ENCODE results near the gene MKLN1.
"Not testable (repeated sequence)": the region's sequence is repeated elsewhere in the genome, so short reads cannot be mapped to it uniquely, and the experiment has no call there.

MKLN1 gene

DNA sequence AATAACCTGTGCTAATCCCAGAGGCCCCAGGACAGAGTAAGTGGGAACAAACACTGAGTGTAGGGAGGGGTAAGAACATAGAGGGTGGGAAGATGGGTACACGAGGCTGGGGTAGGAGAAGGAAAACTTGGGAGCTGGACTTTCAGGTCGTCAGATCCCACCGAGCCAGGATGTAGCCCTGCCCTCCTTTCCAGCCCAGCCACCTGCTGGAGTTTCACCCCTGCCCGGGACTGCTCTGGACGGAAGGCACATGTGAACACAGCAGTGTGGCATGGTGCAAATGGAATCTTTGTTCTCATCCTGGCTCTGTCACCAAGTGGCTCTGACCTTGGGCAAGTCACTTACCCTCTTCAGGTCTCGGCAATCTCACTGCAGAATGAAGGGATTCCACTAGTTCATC is 176.0 kb downstream of the MKLN1 start:
- FAIRE-seq, result no peak

DNA sequence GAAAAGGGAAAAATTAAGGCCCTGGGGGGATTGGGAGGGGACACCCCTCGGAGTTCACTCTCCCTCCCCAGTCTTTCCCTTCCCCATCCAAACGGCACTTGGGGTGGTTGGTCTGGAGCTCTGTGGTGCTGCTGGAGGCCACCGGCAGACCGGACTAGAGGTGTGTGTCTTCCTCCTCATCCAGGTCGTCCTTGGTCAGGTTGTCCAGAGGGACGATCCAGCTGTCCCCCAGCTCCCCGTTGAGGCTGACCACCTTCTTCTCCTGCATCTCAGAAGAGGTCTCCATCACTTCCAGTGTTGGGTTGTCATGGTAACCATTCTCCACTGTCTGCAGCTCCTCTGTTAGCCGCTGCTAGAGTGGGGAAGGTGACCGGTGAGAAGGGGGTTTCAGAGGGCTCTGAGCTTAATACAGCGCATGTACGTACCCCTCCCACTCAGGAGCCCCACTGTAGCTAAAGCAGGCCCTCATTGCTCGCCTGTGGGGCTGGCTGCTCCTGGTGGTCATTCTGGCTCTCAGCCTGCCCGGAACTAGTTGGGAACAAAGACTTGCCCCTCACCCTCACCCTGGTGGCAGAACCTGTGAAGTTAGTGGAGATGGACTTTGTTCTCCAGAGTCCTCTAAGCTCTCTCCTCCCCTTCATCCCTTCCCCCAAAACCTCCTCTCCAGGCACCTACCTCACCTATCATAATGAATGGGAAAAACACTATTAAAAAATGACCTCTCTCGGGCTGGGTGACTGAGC is 176.7 kb downstream of the MKLN1 start:
- FAIRE-seq, result no peak

DNA sequence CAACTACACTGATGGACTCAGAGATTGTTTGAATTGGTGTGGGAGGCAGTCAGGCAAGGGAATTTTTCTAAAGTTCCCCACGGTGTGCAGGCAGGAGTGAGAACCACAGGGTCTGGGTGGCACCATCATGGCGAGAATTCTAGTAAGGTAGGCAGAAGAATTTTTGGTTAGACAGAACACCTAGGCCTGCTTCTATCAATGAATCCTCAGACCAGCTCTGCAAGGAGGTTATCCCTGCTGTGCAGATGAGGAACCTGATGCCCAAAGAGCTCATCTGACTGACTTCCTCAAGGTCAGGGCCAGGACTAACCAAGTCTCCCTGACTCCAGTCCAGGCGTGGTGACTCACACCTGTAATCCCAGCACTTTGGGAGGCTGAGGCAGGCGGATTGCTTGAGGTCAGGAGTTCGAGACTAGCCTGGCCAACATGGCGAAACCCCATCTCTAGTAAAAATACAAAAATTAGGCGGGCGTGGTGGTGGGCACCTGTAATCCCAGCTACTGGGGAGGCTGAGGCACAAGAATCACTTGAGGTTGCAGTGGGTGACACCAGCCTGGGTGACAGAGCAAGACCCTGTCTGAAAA is 177.5 kb downstream of the MKLN1 start:
- FAIRE-seq, result not testable (repeated sequence)

DNA sequence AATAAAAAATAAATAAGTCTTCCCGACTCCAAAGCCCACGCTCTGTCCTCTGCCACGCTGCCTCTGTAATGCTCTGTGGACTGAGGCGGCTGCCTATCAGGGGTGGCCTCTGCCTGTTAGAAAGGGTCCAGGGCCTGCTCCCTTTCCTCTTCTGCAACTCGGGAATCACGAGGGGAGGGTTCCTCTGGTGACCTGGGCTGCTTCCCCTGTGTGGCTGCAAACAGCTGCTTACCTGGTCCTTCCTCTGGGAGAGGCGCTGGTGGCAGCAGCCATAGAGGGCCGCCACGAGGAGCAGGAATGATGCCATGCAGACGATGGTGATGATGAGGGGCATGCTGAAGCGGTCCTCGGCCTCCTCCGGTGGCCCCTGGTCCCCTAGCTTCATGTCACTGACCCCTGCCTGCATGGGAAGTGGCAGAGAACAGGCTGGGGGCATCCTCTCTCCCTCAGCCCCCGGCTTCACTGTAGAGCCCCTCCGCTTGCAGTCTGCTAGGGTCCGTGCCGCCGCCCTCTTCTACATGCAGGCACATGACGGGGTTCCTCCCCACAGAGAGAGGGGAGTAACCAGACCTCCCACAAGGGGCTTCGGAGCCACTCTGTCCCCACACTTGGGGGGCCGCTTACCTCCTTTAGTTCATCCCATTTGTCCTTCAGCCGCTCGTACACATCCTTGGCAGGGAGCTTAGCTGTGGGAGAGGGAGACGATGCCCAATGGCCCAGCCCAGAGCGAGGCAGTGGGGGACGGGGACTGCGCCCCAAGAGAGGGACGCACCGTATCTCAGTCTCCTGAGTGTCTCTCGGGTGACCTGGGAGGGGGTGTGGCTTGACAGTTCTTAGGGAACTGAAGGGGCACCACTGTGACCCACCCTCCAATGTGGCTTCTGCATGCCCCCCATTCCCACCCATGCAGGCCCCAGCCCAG is 178.2 kb downstream of the MKLN1 start:
- FAIRE-seq, result no peak

DNA sequence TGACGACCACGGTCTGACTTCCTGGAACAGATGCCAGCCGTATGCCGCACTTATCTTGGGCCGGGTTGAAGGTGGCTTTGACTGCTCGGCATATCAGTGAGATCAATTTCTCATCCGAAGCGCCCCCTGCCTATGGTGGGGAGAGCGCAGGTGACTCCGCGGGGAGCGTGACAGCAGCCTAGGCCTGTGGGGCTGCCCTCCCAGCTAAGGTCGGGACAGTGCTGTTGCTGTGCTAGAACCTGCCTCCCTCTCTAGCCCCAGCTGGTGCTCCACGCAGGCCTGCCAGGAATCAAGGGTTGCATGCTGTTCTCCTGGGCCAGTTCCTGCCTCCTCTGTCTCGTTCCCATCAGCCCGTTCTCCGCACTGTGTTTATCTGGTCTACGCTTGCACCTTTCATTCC is 178.9 kb downstream of the MKLN1 start:
- no peak for FAIRE-seq

DNA sequence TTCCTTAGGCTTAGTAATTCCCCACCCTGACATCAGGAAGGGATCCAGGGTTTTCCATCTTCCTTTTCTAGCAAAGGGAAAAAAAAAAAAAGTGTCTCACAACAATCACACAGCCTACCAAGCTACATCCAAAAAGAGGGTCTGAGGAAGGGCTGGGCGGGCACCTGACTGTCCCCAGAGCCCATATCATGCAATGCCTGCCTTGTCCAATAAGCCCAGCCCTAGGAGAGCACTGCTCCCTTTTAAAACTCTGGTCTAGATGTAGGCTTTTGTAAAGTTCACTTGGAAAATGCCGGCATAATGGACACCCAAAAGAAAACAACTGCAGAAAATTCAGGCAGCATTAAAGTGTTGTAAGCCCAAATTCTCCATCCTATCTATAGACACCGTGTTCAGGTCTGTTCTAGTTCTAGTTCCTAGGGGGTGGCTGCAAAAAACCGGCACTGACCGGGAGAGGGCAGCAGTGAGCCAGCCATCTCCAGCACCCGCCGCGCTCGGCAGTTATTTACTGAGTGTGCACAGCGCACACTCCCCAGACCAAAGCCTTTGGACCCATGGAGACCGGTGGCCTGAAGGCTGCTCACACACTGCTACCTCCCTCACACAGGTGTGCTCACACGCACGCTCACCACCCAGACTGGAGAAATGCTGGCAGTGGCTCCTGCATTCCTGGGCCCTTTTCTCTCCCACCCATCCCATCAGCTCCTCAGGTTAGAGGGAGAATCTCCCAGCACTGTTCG is 180.1 kb downstream of the MKLN1 start:
- peak; percentile 21 for FAIRE-seq

DNA sequence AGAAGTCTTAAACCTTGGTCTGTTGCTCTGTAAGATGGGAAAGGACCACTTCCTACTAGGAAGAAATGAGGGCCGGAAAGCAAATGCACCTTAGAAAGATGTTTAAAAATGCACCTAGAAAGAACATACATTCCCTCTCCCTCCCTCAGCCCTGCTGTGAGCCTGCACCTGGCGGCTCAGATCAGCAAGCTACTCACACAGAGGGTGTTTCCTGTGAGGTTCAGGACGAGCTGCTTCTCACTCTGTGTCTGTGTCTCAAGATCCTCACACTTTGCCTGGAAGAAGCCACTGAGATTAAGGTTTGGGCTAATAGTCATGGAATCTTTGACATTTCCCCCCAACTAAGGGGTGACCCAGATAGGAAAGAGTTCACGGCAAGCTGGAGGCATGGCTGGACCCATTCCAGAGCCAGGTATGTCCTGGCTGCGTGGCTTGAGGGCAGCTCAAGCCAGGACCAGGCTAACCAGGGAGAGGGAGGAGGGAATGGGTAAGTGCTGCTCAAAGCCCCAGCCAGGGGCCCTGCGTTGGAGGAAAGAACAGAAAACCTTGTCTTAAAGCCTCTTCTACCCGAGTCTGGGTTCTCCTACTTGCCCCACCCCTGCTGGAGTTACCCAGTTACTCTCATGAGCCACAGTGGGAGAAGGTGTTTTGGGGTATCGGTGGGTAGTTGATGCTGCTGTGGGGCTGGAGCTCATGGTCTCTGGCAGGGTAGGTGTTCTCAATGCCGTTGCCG is 181.2 kb downstream of the MKLN1 start:
- FAIRE-seq, result no peak

DNA sequence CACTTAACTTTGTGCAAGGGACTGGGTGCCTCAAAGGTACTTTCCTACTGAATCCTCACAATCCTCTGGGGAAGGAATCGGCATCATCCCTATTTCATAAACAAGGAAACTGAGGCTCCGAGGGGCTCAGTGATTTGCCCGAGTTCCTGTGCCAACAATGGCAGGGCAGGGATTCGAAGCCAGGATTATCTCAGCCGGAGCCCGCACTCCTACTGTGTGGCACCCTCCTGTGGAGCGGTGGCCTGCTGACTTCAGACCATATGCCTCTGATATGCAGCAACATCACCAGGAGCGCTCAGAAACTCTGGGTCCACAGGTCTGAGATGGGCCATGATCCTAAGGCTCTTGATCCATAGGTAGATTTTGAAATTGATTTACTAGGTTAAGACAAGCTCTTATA is 182.1 kb downstream of the MKLN1 start:
- no peak for FAIRE-seq

DNA sequence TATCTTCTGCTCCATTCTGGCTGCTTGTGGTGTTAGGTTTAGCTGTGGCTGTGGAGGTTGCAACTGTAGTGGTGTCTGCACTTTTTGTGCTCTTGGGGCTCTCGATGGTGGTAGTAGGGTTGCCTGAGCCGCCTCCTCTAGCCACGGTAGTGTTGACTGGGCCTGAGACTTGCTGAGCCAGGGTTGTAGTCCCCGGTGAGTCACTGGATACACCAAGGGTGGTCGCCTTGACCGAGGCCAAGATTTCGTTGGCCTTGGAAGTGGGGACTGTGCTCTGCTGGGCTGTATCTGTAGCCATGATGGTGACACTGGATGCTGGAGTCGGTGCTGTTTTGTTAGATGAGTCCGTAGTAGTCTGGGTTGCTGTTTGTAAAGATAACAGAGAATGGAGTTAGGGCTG is 183.4 kb downstream of the MKLN1 start:
- no peak for FAIRE-seq

DNA sequence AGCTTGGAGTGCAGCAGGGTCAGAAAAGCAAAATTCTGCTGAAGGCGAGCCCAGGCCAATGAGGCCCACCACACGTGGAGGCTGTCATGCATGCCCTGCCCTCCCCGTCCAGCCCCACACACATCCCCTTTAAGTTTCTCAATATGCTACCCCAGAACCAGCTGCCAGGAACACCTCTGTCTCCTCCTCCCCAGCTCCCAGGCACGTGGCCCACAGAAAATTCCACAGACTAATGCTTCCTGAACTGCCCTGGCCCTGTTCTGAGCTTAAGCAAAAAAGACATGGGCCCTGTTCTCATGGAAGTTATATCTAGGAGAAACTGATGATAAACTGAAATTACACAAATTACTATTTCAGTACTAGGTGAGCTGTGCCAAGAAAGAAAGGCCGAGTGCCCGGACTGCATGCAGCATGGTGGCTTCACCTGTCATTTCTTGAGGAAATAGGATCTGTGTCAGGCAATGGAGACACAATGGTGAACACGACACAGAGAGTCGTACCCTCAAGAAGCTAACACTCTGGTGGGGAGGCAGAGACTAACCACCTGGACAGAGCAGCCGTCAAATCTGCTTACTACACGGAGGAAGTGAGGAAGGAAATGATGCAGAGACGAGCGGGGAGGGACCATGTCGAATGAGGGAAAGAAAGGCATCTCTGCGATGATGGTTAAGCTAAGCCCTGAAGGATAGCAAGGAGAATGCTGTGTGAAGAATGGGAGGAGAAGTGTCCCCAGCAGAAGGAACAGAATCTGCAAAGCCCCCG is 184.3 kb downstream of the MKLN1 start:
- FAIRE-seq, result no peak

DNA sequence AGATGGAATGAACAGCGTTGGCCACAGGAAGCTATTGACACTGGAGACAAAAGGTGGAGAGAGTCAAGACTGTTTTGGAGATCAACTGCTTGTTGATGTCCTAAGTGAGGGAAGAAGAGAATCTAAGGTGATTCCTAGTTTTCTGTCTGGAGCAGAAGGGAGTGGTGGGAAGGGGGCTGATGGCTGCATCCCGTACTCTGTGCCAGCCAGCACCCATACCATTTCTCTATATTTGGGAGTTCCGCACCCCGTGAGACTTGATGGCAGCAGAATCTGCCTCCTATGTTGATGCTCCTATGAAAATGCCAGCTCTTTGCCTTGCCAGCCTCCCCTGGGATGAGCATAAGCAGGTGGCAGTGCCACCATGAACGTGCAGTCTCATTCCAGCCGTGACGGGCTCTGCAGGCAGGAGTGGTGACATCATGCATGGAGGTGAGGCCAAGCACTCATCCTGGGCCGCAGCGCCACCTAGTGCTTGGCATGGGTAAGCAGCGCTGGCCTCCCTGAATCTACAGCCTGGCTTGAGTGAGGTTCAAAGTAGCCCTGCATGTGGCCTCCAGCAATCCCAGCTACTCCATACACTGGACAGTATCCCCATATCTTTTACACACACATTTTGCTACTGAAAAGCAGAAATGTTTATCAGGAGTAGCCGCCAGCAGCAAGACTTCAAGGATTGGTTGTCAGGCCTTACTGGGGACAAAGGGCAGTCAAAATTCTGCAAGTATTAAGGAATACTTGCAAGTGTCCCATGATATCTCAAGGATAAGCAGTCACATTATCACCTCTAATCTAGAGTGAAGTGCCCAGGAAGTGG is 185.8 kb downstream of the MKLN1 start:
- FAIRE-seq, result no peak

DNA sequence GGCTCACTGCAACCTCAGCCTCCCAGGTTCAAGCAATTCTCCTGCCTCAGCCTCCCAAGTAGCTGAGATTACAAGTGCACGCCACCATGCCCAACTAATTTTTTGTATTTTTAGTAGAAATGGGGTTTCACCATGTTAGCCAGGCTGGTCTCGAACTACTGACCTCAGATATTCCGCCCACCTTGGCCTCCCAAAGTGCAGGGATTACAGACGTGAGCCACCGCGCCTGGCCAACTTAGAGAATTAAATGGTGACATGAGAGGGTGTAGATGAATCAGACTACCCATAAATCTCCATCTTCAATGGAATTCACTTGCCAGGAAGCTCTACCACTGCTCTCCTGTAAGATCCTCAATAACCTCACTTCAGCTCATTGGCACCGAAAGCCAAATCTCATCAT is 187.8 kb downstream of the MKLN1 start:
- not testable (repeated sequence) for FAIRE-seq

DNA sequence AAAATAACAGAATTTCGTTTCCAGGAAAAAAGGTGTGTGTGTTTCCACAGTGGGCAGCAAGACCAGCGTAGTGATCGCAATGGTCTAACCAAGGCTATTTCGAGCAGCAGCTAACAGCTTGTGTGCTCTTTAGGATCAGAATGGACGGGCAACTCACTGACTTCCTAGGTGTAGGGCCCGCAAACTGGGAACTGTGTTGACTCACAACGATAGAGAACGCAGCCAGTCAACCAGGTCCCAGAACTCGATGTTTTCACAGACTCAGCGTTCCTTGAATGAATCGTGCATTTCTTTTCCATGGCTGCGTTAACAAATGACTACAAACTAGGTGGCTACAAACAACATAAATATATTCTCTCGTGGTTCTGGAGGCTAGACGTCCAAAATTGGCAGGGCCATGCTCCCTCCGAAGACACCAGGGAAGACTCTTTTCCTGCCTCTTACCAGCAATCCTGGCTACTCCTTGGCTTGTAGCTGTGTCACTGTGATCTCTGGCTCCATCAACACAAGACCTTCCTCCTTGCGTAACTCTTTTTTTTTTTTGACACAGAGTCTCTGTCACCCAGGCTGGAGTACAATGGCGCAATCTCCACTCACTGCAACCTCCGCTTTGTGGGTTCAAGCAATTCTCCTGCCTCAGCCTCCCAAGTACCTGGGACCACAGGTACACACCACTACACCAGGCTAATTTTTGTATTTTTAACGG is 189.7 kb downstream of the MKLN1 start:
- no peak for FAIRE-seq

DNA sequence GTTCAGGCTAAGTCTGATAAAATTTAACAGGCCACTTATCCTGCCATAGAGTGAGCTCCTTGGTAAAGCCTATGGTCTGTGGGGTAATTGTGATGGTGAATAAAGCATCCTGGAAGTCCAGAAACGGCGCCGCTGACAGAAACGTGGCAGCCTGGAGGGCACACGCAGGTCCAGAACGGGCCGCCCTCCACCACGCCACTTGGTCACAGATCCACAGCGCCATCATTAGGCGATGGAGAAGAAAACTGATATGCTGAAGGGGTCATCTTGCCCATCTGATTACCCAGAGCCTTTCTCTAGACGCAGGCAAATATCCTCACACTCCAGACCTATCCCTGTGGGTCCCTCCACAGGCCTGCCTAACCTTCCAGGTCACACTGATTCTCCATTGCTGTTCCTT is 190.9 kb downstream of the MKLN1 start:
- FAIRE-seq, result no peak

DNA sequence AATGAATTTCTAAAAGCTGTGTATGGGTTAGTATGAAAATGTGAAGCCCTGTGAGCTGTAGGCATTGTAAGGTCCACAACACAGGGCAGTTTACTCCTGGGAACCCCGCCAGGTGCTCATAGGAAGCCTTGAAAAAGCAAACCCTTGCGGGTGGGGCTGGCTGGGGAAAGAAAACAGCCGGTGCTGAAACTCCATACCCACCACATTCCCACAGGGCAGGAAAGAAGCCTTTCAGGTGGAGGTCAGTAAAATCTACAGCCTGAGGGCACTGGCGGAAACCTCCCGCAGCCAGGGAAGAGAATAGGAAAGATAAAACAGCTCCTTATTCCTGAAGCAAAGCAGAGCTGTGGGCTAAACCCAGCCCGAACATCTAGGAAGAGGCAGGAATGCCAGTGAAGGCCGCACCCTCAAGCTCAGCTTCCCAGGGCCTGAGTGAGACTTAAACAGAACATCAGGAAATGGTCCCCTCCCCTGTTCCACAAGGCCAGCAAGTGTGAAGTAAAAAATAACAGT is 194.0 kb downstream of the MKLN1 start:
- FAIRE-seq, result no peak

DNA sequence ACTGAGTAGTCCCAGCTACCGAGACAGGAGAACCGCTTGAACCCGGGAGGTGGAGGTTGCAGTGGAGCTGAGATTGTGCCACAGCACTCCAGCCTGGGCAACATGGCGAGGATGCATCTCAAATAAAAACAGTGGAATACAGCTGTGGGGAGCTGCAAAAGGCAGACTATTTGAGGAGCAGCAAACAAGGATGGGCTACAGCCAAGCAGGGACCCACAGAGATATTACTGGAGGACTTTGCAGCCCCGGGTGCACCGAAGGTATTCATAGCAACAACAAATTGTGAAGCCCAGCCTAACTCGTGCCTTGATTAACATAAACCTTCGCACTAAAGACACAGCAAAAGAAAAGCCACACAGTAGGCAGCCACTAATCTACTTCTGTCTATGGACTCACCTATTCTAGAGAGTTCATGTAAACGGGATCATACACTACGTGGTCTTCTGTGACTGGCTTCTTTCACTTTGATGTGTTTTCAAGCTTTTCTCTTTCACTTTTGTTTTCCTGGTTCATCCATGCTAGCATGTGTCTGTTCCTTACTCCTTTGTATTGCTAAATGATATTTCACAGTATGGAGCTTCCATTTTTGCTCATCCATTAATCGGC is 194.8 kb downstream of the MKLN1 start:
- no peak for FAIRE-seq

DNA sequence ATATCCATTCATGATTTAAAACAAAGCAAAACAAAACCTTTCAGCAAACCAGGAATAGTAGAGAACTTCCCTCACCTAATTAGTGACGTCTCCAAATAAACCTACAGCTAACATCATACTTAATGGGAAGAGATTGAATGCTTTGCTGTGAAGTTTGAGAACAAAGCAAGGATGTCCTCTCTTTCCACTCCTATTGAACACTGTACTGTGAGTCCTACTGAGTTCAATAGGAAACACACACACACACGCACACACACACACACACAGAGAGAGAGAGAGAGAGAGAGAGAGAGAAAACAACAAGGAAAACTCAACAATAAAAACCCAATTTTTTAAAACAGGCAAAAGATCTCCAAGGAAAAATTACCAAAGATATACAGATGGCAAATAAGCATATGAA is 196.4 kb downstream of the MKLN1 start:
- no peak for FAIRE-seq

DNA sequence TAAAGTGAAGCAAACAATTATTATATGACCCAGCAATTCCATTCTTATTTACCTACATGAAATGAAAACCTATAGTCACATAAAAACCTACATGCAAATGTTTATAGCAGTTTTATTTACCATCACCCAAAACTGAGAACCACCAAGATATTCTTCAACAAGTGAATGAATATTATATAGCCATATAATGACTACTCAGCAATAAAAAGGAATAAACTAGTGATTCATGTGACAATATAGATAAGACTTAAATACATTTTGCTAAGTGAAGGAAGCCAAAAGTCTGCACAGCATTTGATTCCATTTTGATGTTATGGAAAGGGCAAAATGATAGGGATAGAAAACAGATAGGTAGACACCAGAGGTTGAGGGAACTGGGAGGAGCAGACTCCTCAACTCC is 197.0 kb downstream of the MKLN1 start:
- FAIRE-seq, result no peak

DNA sequence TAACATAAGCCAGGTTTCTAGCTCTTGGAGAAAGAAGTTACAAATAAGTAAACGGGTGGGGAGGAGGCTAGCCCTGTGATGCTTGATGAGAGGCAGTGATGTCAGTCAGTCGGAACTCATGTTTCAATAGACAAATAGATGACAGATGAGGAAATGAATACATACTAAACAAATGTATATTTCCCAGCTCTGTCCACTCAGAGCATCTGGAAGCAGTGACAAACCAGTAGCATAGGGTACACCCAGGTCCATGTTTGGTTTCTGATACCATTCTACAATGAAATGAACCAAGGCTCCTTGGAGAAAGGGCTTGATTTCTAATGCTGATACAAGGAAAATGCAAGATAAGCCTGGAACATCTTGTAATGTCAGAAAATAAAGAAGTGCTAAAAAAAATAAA is 198.1 kb downstream of the MKLN1 start:
- no peak for FAIRE-seq
